HTR-8/SVneo (cell line): Measurements from ENCODE around the gene ADRA2A.

ENCODE experiments used
- DNase-seq: peaks from one replicate; pipeline ENCODE4 v3.0.0; 2011; ENCODE audit warnings: low spot score, mixed read lengths; ENCODE audit not compliant: insufficient read length
- FAIRE-seq: peaks from 2 replicates; lab custom pipeline; 2011; peaks lifted over from hg19 to GRCh38; lab: Jason Lieb, UNC

Gene ADRA2A

DNA sequence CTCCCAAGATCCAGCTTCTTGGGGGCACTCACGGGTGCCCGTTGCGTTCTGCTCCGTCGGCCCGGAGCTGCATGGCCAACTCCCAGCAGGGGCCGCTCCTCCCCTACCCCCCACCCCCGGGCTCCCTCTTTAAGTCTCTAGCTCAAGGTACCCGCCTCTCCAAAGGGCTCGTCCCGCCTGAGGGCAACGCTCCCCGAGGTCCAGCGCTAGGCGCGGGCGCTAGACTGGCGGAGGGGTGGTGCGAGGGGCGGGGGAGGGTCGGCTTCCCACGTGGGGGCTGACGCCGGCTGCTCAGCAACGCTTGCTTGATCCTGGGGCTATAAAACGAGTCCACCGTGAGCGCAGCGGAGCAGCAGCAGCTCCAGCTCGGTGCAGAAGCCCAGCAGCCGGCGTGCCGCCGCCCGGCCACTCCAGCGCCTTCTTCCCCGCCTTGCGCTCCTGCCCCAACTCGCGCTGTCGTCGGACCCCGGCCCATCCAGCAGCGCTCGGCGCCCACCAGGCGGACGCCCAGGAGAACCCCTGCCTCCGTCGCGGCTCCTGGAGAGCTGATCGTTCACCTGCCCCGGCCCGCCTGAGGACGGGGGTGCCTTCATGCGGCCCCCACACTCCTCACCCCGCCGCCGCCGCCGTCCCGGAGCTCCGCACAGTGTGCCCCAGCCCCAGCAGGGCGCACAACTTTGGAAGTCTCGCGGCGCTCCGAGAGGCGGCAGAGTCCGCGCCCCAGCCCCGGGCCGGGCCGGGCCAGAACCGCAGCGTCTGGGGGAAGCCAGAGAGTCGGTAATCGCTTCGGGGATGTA, at the start of gene ADRA2A:
Gene ADRA2A, plus strand, starts transcription at position 348 of the 797 bp plus-strand sequence. CDS start 968 bp downstream, outside the sequence.
- peak; percentile 48 for DNase-seq

DNA sequence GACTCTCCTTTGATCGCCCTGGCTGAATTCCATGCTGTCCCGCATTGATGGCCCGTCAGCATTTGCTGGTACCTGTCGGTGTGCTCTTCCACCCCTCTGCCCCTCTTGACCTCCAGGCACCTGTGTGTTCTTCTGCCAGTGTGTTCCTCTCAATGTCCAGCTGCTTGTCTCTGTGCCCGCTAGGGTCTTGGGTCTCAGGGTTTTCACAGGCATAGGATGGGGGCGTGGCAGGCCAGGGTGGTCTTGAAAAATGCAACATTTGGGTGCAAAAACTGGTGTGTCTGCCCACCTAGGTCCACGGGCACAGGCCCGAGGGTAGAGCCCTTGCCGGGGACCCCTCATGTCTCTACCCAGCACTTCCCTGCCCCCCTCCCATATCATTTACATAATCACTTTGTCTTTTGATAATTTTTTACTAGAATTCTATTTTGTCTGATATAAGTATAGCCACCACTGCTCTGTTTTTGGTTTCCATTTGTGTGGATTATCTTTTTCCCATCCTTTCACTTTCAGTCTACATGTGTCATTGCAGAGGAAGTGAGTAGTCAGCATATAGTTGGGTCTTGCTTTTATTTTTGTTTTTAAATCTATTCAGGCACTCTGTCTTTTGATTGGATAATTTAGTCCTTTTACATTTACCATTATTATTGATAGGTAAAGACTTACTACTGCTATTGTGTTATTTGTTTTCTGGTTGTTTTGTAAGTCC, 46.6 kb upstream of the ADRA2A start:
- DNase-seq = no peak
- FAIRE-seq = no peak

More for the DNA sequence above, at the start of gene ADRA2A:
- no peak for FAIRE-seq

DNA sequence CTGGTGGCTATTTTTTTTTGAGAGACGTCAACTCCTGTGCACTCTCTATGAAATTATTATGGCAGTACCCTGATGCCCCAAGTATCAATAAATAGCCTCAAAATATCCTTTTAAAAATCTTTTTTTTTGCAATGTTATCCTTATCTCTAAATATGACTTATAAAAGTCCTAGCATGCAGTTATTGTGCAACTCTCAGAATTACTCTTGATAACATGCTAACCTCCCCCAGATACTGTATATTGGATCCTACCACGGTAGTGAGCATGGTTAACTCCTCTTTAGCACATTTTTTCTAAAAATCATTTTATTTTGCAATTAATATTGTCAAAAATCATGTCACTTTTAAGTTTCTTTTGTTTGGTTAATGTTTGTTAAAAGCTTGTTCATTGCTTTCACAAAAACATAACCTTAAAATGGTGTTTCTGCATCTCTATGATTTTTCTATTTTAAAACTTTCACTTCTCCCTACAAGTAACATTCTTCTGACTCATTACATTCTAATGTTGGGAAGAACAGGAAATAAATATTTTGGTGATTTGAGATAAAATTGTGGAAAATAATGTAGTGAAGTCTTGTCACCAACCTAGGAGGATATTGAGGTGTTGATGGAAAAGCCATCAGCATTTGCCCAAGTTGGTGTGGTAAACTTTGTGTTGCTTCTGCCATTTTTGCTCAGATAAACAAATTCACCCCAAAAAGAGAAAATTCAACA, 42.1 kb upstream of the ADRA2A start:
- FAIRE-seq = no peak
- peak; percentile 3 for DNase-seq

DNA sequence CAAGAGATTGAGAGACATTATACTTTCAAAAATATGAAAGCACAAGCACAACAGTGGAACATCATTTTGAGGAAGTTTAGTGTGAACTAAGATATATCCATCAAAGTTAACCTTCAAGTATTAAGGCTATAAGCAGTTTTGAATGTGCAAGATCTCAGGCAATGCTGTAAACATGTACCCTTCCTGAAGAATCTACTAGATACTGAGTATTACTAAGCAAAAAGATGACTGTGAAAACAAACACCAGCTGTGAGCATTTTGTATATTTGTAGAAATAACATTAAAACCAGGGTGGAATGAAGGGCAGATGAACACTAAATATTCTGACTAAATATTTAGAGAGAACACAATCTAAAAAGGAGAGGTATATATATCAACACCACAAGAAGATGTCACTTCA, 41.3 kb upstream of the ADRA2A start:
- DNase-seq (no peak), FAIRE-seq (no peak)

DNA sequence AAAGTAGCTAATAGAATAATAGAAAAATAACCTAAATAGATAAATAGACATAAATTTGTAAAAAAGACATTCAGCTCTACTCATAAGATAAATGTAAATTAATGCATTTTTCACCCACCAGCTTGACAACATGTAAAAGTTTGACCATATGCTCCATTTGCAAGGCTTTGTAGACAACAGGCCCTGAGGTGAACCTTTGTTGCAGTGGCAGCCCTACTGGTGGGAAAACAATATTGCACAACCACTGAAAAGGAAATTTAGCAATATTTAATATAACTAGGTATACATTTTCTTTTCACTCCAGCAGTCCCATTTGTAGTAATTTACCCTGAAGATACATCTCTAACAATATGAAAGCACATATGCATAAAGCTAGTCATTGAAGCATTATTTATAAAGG, 39.0 kb upstream of the ADRA2A start:
- DNase-seq = no peak

DNA sequence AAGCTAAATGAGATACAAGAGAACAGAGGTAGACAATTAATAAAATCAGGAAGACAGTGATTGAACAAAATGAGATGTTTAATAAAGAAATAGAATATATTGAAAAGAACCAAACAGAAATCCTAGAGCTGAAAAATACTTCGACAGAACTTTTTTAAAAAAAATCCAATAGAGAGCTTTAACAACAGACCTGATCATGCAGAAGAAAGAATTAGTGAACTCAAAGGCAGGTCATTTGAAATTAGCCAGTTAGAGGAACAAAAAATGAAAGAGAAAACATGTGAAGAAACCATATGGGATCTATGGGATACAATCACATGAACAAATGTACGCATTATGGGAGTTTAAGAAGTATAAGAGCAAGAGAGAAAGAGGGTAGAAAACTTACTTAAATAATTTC, 37.3 kb upstream of the ADRA2A start:
- DNase-seq = no peak
- no peak for FAIRE-seq

More for the DNA sequence above, 39.0 kb upstream of the ADRA2A start:
- no peak for FAIRE-seq

DNA sequence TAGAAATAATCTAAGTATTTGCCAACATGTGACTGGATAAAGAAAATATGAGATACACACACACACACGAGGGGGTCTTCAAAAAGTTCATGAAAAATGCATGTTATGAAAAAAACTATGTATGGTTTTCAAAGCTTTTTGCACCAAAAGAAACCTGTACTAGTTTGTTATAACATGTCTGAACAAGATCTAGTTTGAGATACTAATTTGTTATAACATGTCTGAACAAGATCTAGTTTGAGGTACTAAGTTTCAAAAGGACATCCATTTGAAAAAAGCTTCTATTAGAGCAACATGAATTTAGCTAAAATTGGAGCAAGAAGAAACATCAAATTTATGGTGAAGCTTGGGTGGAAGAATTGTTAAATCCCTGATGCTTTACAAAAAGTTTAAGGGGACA, 19.8 kb upstream of the ADRA2A start:
- FAIRE-seq = no peak
- no peak for DNase-seq

DNA sequence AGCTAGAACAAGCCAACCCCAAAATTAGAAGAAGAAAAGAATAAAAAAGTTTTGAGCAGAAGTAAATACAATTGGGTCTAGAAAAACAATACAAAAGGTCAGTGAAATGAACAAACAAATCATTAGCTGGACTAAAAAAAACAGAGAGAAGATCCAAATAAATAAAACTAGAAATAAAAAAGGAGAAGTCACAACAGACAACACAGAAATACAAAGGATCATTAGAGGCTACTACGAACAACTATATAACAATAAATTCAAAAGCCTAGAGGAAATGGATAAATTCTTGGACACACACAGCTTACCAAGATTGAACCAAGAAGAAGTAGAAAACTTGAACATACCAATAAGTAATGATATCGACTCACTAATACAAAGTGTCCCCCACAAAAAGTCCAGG, 13.4 kb upstream of the ADRA2A start:
- FAIRE-seq = no peak
- DNase-seq = no peak

DNA sequence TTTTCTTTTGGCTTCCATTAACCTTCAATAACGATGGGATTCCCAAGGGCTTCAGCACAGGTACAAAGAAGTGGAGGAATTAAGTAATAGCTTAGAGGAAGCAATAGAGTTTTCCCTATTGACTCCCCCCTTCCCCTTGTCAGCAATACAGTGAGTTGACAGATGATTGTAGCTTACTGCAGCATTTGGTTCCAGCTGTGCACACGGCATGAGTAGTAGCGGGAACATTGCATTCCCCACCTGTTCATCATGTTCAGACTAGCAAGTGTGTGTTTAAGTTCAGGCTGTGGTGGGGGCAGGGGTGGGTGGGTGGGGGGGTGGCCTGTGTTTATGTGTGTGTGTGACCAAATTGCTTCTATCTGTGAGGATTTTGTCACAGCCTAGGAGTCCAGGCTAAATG, 4.6 kb upstream of the ADRA2A start:
- FAIRE-seq (no peak), DNase-seq (no peak)

DNA sequence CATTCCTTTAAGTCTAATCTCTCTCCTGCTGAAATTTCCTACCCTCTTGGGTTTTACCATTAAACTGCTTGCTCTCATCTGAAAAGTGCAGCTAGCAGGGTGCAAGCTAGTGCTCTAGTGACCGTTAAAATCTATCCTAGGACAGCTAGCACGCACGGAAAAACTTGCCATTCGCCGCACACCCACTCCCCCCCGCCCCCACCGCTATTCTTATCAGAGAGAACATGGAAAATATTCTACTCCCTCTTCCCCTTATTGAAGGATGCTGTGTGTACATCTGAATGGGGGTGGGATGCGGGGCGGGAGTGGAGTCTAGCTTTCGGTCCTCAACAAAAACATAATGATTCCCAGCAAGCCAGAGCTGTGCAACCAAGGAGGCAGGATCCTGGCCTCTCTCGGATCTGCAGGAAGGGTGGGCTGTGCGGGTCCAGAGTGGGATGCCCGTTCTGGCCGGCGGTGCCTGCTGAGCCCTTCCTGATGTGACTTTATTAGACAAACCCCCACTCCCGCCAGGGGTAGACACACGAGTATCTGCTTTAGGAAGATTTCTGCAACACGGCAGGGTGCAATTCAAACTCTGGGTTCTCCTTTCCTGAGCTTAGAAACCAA, 1.1 kb upstream of the ADRA2A start:
- no peak for FAIRE-seq

DNA sequence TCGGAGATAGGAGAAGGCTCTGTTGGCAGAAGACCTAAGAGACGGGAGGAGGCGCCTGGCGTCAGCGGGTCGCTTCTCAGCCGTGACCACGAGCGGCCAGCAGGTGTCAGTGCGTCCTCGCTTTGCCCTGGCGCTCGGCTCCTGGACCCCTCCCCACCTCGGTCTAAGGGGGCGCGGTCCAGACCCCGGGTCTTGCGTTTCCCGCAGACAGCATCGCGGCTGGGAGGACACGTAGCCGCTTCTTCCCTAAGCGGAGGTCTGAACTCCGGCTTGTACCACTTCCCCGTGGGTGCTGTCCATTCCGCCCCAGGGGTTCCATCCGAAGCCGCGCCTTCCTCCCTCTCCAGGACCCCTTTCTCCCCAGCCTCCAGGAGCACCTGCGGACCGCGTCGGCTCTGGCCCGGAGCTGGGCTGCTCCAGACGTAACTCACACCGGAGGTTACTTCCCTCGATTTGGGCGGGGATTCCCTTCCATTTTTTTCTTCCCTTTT, 593 bp upstream of the ADRA2A start:
- FAIRE-seq (no peak), DNase-seq (peak; percentile 51)

More for the DNA sequence above, 1.1 kb upstream of the ADRA2A start:
- DNase-seq = no peak

DNA sequence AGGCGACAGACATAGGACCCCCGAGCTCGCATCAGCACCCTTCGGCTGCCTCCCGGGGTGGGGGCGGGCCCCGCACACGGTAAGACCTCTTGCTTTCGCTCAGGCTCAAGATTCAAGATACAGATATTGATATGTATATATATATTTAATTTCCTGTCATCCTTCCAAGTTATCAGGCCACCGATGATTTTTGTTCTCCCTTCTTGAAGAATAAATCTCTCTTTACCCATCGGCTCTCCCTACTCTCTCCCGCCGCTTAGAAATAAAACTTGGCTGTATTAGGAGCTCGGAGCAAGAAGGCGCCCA, 603 bp downstream of the ADRA2A start:
- no peak for DNase-seq
- no peak for FAIRE-seq

DNA sequence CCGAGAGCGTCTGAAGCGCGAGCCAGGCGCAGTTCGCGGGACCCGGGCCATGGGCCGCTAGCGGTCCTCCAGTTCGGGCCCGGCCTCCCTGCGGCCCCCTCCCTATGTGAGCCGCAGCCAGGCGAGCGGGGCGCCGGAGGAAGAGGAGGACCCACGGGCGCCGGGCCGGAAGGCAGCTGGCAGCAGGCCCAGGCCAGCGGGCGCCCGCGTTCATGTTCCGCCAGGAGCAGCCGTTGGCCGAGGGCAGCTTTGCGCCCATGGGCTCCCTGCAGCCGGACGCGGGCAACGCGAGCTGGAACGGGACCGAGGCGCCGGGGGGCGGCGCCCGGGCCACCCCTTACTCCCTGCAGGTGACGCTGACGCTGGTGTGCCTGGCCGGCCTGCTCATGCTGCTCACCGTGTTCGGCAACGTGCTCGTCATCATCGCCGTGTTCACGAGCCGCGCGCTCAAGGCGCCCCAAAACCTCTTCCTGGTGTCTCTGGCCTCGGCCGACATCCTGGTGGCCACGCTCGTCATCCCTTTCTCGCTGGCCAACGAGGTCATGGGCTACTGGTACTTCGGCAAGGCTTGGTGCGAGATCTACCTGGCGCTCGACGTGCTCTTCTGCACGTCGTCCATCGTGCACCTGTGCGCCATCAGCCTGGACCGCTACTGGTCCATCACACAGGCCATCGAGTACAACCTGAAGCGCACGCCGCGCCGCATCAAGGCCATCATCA, 1.1 kb downstream of the ADRA2A start:
- FAIRE-seq (no peak), DNase-seq (no peak)

DNA sequence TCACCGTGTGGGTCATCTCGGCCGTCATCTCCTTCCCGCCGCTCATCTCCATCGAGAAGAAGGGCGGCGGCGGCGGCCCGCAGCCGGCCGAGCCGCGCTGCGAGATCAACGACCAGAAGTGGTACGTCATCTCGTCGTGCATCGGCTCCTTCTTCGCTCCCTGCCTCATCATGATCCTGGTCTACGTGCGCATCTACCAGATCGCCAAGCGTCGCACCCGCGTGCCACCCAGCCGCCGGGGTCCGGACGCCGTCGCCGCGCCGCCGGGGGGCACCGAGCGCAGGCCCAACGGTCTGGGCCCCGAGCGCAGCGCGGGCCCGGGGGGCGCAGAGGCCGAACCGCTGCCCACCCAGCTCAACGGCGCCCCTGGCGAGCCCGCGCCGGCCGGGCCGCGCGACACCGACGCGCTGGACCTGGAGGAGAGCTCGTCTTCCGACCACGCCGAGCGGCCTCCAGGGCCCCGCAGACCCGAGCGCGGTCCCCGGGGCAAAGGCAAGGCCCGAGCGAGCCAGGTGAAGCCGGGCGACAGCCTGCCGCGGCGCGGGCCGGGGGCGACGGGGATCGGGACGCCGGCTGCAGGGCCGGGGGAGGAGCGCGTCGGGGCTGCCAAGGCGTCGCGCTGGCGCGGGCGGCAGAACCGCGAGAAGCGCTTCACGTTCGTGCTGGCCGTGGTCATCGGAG, 1.8 kb downstream of the ADRA2A start:
- DNase-seq (no peak), FAIRE-seq (no peak)

DNA sequence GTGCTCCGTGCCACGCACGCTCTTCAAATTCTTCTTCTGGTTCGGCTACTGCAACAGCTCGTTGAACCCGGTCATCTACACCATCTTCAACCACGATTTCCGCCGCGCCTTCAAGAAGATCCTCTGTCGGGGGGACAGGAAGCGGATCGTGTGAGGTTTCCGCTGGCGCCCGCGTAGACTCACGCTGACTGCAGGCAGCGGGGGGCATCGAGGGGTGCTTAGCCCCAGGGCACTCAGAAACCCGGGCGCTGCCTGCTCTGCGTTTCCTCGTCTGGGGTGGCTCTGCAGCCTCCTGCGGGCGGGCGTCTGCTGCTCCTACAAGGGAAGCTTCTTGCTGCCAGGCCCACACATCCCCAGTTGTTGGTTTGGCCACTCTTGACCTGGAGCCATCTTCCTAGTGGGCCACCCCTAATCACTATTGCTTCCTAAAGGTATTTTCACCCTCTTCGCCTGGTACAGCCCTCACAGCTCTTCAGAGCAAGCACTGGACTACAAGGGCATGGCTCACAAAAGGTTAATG, 2.5 kb downstream of the ADRA2A start:
- no peak for FAIRE-seq
- no peak for DNase-seq

DNA sequence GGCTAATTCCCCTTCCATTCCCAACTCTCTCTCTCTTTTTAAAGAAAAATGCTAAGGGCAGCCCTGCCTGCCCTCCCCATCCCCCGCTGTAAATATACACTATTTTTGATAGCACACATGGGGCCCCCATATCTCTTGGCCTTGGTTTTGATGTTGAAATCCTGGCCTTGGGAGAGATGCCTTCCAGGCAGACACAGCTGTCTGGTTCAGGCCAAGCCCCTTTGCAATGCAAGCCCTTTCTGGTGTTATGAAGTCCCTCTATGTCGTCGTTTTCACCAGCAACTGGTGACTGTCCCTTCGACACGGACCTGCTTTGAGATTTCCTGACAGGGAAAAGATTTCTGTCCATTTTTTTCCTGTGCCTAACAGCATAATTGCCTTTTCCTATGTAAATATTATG, 3.0 kb downstream of the ADRA2A start:
- no peak for FAIRE-seq

DNA sequence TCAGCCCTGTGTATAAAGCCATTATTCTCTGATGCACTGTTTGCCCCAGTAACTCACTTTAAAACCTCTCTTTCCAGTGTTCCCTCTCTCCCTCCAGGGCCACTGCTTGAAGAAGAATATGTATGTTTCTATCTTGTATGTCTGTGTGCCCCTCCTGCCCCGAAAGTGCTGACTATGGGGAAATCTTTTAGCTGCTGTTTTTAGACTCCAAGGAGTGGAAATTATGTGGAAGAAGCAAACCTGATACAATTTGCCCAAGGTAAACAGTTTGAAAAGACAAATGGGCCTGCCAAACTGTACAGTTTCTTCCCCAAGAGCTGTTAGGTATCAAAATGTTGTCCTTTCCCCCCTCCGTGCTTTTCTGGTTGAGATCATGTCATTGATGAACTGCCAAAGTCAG, 3.4 kb downstream of the ADRA2A start:
- no peak for FAIRE-seq
- DNase-seq = no peak

More for the DNA sequence above, 3.0 kb downstream of the ADRA2A start:
- no peak for DNase-seq

DNA sequence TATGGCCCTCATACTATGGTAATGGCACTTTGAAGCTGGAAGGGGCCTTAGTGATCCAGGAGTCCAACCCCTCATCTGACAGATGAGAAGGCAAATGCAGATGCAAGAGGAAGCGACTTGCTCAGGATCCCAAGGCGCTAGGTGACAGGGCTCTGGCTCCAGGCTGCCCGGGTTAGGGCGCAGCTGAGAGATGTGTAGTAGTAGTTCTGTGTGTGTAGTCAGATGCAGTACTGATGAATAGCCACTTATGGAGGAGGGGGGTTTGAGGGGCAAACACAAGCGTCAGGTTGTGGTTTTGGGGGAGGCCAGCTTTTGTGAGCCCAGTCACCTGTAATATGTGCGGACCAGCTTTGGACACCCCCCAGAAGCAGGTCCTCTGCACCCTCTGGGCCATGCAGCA, 4.8 kb downstream of the ADRA2A start:
- DNase-seq (no peak), FAIRE-seq (no peak)
